Islet precursor cell (in vitro differentiated cells): ENCODE data around the gene CLN3.
"Not testable (repeated sequence)": the region's sequence is repeated elsewhere in the genome, so short reads cannot be mapped to it uniquely, and the experiment has no call there.

Source experiments
- DNase-seq: peaks from one replicate; pipeline ENCODE4 v3.0.0-alpha.2; 2018

Gene CLN3

DNA sequence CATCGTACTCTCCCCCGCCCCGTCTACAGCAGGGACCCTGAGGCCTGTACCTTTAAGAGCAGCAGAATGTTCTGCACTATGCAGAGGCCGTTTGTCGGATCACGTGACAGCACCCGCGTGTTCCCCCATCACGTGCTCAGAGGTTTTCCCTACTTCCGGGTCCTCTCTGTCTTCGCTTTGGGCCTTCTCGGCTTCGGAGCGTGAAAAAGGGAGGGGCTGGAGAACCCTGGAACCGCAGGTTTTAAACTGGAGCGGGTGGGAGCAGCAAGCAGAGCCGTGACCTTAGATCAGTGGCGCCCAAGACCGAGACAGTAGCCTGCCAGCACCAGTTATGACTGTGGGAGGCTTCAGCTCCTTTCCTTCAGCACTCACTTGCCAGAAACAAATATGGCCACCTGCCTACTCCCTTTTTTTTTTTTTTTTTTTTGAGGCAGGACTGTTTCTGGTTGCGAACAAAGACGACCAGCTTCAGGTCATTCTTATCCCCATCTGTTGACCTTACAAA lies at the start of gene CLN3:
CLN3 (minus strand) TSS at position 105 of the 505 bp plus-strand sequence. CDS start 315 bp downstream, outside the sequence.
- DNase-seq: peak; percentile 97

DNA sequence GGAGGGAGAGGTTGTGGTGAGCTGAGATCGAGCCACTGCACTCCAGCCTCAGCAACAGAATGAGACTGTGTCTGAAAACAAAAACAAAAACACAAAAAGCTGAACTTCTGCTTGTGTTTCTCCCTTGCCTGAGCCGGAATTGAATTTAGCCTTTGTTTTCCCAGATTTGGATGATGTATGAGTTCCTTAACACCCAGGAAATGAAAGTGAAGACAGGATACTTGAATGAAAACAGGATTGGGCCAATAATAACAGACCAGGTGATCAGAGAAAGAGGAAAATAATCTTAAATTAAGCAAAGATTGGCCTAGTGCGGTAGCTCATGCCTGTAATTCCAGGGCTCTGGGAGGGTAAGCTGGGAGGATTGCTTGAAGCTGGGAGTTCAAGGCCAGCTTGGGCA lies 48.5 kb upstream of the CLN3 start:
- no peak for DNase-seq

DNA sequence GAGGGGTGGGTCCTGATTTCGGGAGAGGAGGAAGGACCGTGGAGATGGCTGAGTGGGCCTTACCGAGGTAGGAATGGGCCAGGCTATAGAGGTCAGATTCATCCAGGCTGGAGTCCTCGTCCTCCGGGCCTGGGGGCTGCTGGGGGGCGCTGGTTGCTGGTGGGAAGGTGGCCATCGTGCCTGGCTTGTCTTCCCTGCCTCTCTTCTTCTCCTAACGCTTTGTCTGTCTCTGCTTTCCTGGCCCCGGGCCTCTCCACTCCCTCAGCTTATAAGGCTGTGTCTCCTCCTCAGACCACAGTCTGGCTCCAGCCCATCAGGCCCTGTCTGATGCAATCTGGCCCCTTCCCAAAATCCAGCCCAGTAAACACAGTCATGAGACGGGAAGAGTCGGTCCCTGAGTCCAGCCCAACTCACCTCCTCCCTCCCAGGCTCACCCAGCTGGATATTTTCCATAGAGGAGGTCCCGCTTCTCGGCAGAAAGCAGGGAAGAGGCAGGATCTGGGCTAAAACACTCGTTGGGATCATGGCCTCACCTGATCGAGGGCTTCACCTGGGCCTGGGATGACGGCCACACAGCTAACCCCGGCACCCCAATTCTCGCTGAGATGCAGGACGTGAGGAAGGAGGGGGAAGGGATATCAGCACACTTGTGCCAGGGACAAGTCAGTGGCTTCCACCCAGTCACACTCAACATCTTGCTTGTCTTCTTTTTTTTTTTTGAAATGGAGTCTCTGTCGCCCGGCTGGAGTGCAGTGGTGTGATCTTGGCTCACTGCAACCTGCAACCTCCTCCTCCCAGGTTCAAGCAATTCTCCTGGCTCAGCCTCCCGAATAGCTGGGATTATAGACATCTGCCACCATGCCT lies 47.1 kb upstream of the CLN3 start, which contains the start of gene NUPR1:
NUPR1 (minus strand) TSS at position 242 of the 864 bp plus-strand sequence; CDS start at position 175, 67 bp downstream.
- peak; percentile 69 for DNase-seq

DNA sequence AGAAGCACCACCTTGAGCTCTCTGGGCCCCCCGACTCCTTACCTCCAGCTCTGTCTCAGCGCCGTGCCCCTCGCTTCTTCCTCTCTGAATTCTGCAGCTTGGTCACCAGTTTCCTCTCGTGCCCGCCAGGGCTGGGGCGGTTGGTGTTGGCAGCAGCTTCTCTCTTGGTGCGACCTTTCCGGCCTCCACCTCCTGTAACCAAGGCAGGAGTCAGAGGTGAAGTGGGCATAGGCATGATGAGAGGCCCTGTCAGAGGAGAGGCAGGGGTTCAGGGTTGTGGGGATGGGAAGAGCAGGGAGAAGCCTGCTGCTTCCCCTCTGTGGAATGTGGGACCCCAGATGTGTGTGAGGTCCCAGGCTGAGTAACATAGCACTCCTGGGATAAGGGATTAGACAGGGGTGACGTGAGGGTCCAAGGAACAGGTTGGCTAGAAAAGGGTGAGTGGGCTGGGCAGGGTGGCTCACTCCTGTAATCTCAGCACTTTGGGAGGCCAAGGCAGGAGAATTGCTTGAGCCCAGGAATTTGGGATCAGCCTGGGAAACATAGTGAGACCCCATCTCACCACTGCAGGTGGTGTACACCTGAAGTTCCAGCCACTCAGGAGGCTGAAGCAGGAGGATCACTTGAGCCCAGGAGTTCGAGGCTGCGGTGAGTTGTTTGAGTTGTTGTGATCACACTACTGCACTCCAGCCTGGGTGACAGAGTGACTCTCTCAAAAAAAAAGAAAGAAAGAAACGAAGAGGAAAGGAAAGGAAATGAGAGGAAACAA lies 46.3 kb upstream of the CLN3 start:
- no peak for DNase-seq

DNA sequence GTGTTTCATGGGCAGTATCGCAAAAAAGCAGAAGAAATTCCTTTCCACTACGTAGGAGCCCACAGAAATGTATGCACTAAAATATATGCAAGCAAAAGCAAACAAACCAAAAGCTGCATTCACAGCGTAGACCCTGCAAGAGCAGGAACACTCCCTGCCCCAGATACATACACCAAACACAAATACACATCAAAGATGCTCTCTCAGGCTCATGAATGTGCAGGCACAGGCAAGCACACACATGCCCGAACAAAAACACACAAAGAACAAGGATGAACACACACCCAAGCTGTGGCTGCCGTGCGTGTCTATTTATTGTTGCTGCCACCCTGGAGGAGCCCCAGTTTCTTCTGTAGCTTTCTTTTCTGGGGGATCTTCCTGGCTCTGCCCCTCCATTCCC lies 45.2 kb upstream of the CLN3 start:
- no peak for DNase-seq

DNA sequence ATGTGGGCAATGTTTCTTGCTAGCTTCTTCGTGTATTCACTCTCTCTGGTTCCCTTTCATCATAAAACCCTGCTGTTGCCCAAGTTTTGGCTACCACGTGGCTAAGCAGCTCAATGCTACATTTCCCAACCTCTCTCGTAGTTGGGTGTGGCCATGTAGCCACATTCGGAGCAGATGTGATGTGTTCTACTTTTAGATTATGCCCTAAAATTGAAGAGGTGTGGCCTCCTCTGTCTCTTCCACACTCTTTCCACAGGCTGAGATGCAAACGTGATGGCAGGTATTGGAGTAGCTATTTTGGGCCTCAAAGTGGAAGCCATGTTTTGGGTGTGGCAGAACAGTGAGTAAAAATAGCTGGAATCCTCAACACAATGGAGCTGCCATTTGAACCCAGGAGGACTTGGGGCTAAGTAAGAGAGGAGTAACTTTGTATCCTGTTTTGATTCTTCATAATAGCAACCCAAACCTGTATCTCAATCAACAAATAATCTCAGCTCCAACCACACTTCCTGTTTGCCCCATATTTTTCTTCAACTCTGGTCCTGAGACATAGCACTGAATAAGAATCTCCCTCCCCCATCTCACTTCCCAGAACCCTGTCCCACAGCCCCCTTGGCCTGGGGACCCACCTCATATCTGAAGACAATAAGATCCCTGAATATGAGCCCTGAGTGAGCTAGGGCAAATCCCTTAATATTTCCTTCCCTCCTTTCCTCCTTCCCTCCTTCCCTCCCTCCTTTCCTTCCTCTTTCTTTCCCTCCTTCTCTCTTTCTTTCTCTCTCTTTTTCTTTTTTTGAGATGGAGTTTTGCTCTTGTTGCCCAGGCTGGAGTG lies 42.9 kb upstream of the CLN3 start:
- no peak for DNase-seq

DNA sequence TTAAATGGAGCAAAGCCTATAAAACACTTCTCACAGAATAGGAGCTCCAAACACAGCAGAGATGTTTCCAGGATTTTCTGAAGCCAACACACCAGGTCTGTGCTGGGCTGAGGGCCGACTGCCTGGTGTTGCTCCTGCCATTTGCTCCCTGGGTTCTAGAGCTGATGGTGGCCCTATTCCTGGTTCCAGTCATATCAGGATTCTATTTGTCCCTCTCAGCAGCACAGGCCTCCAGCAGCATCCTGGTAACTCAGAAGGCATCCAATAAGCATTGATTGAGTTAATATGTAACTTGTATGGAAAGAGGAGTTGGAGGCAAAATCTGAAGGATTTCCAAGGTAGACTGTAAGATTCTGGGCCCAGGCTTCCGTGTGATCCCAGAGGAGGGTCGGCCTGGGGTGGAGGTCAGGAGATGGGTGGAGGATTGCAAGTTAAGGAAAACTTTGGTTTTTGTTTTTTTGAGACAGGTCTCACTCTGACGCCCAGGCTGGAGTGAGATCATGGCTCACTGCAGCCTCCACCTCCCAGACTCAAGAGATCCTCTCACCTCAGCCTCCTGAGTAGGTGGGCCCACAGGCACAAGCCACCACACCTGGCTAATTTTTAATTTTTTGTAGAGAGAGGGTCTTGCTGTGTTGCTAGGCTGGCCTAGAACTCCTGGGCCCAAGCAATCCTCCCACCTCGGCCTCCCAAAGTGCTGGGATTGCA lies 41.2 kb upstream of the CLN3 start:
- no peak for DNase-seq

DNA sequence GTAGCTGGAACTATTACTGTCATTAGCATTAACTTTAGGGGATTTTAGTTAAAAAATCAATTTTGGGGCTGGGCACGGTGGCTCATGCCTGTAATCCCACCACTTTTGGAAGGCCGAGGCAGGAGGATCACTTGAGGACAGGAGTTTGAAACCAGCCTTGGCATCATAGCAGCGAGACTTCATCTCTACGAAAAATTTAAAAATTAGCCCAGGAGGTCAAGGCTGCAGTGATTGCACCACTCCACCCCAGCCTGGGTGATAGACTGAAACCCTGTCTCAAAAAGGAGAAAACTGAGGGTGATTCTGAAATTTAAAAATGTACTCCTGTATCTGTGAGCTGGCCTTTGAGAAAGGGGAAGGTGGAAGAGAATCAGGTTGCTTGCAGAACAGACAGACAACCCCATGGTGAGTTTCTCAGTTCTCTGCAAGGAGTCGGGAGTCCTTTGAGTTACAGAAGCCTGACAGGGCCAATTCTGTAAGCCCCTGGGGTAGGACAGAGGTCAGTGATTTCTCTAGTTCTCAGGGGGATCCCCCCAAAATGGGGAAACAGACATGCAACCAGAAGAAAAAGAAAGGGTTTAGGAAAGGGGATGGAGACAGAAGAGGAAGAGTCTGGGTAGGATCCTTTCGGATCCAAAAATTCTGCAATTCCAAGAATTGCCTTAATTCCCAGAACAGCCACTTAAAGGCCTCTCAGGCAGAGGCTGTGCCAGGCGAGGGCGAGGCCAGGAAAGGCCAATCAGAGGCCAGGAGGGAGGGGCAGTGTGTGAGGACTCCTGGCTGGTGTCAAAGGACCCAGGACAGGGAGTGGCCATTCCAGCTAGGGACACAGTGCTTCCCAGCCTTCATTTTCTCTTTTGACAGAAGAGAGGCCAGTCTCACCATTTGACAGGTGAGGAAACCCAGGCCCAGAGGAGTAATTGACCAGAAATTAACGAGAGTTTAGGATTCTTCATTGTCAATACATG lies 40.2 kb upstream of the CLN3 start:
- peak; percentile 92 for DNase-seq

DNA sequence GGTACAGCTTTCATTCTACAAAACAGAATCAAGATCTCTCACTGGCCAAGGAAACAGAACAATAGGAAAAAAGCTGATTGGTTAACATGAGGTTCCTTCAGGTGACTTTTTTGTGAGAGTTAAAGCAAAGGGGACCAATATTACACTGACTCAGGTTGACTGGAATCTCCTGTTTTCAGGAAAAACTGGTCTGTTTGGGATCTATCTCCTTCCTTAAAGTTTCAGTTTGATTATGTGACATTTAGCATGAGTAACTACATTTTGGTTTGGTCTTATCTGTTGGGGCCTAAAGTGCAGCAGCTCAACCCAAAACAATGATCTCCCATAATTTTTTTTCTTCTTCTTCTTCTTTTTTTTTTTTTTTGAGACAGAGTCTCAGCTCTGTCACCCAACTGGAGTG lies 37.2 kb upstream of the CLN3 start:
- no peak for DNase-seq

DNA sequence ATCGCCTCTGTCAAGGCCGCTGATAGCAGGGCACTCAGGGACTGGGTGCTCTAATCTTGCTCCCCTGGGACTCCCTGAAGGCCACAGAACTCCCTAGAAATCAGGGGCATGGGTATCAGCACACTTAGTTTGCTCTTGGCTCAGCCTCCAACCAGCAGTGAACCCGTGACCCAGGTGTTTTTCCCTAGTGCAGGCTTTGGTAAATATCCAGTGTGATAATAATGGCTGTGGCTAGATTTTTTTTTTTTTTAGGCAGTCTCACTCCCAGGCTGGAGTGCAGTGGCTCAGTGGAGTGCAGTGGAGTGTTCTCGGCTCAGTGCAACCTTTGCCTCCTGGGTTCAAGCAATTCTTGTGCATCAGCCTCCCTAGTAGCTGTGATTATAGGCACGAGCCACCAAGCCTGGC lies 36.6 kb upstream of the CLN3 start:
- DNase-seq: no peak

DNA sequence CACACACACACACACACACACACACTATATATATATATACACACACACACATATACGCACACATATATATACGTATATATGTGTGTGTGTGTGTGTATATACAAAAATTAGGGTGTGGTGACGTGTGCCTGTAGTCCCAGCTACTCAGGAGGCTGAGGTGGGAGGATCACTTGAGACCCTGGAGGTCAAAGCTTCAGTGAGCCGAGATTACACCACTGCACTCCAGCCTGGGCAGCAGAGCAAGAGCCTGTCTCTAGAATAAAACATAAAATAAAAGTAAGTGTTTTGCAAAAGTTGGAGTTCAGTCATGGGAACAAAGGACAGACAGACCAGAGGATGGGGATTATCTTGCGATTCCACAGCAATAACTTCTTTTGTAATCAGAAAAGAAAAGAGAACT lies 36.1 kb upstream of the CLN3 start:
- DNase-seq: no peak

DNA sequence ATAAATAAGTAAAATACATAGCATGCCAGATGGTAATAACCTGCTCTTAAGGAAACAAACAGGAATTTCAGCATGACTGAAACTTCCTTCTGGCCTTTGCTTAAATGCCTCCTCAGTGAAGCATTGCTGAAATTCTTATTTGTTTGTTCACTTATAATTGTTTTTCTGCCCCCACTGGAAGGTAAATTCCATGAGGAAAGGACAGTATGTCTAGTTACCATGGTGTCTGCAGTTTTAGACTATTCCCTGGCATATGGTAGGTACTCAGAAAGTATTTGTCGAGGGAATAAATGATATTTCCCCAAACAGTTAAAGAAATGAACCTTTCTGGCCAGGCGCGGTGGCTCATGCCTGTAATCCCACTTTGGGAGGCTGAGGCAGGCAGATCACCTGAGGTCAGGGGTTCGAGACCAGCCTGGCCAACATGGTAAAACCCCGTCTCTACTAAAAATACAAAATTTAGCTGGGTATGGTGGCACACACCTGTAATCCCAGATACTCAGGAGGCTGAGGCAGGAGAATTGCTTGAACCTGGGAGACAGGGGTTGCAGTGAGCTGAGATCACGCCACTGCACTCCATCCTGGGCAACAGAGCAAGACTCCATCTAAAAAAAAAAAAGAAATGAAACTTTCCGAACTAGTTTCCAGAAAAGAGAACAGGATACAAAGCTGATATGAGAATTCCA lies 35.4 kb upstream of the CLN3 start:
- DNase-seq: not testable (repeated sequence)

DNA sequence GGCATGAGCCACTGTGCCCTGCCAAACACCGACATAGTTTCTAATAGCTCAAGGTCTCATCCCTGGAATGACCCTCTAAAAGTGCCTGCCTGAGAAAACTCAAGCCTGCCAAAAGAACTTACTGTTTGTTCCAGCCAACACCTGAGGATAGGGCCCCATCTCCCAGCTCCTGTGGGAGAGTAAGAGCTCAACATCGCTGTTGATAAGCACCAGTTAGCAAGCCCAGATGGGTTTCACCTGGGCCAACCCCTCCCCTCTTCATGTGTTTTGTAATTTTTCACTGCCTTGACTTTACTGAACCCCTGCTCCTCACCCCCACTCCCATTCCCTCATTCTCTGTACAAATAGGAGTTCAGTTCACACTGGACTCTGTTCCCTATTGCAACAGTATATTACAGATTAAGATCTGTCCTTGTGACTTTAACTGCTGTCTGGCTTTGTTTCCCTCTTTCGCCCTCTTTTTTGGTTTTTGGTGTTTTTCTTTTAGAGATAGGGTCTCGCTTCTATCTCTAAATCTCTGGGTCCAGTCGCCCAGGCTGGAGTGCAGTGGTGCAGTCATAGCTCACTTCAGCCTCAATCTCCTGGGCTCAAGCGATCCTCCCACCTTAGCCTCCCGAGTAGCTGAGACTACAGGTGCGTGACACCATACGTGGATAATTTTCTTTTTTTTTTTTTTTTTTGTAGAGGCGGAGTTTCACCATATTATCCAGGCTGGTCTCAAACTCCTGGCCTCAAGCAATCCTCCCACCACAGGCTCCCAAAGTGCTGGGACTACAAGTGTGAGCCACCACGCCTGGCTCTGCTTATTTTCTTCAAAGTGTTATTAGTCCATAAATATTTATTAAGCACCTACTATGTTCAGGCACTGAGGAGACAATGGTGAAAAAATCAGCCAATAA lies 34.6 kb upstream of the CLN3 start:
- DNase-seq: no peak

DNA sequence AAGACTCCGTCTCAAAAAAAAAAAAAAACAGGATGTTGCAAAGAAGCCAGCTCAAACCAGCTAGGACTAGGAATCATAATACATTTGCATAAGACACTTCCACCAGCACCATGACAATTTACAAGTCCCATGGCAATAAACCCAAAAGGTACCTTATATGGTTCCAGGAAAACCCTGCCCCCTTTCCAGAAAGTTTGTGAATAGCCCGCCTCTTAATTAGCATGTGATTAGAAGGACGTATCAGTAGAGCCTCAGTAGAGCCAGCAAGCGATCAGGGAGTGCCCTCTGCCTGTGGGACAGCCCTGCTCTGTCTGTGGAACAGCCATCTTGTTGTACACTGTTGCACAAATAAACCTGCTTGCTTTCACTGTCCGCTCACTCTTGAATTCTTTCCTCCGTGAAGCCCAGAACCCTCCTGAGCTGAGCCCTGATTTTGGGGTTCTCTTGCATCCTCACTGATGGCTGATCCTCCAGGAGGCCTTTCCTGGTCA lies 32.9 kb upstream of the CLN3 start:
- no peak for DNase-seq

DNA sequence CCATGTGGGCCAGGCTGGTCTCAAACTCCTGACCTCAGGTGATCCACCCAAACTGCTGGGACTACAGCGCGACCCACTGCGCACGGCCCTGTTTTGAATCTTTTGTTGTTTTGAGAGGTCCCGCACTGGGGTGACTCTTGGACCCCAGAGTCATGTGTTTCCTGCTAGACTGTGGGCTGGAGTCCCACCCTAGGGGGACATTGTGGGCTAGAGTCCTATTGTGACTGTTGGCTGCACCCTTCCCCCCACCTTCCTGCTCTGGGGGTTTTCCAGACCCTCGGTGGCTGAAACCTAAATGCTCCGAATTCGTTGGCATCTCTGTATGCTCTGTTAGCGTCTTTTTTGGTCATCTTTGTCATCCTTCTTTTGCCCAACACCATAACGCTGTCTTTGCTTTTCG lies 30.9 kb upstream of the CLN3 start:
- no peak for DNase-seq

DNA sequence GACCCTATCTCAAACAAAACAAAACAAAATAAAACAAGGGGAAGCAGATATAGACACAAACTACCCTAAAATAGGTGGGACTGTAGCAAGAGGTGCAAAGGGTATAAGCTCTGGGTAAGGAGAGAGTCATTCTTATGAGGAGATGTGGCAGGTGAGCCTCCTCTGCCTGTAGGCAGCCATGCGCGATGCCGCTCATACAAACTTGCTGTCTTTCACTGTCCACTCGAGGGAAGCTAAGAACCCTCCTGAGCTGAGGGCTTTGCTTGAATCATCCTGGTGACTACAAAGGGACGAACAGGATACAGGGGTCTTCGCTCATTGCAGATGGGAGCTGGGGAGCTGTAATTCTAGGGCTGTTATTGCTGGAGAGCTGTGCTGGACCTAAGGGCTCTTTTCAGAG lies 29.6 kb upstream of the CLN3 start:
- DNase-seq: no peak

DNA sequence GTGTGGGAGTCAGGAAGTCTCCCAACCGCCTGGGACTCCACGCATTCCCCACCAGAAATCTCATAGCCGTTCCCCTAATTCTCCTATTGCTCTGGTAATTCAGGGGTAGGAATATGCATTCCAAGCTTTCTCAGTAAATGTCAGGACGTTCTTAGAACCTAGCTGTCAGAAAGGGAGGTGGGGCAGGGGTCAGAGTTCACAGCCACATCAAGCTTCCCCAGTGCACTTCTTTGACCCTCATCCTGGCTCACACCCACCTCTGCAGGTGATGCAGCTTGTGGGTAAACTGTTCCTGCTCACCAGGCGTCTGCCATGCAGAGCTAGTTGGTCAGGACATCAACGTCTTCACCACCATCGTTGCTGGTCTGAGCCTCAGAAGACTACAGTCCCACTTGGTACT lies 28.8 kb upstream of the CLN3 start:
- DNase-seq: no peak

DNA sequence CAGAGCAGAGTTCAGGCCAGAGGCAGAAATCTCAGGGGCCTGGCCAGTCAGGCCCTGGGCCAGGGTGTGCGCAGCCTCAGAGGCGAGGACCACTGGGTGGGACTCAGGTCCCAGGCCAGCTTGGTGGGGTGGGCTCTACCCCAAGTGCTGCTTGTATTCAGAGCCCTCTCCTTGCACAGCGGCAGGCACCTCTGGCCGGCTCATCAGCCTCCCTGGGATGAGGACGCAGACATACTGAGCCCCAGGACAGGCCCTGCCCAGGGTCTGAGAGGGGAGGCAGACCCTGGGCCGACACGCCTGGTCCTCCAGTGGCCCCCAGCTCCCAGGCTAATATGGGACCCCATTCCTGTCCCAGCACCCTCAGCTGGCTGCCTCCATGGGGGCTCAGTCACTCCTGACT lies 22.4 kb upstream of the CLN3 start:
- DNase-seq: no peak
